GM19099 (cell line): ENCODE data around the gene C20orf96.
A peak's percentile ranks its signal among the peaks of the same experiment; 100 is the strongest.

Experiments used
- POLR2A ChIP-seq: IDR thresholded peaks from 3 replicates; pipeline ENCODE4 v1.6.1; 2011; ENCODE audit warnings: low read depth; ENCODE audit not compliant: insufficient read length; ENCODE audit errors: extremely low read depth

Gene C20orf96

GRCh38 chr20:290084-290831, at the start of gene C20orf96:
C20orf96 (minus strand) TSS chr20:290750; CDS start chr20:290610, 140 bp downstream.
- TF ChIP-seq POLR2A, result no peak

GRCh38 chr20:334578-334977, 44.0 kb upstream of the C20orf96 start:
- no peak for TF ChIP-seq POLR2A

- TF ChIP-seq POLR2A, result no peak
Observed at GRCh38 chr20:330233-331149, 39.9 kb upstream of the C20orf96 start.

GRCh38 chr20:329851-330232, 39.3 kb upstream of the C20orf96 start:
- no peak for TF ChIP-seq POLR2A

- TF ChIP-seq POLR2A, result no peak
Observed at GRCh38 chr20:328975-329695, 38.6 kb upstream of the C20orf96 start.

- no peak for TF ChIP-seq POLR2A
Observed at GRCh38 chr20:328027-328974, 37.8 kb upstream of the C20orf96 start.

- peak; percentile 40 for TF ChIP-seq POLR2A
Observed at GRCh38 chr20:327186-328026, 36.9 kb upstream of the C20orf96 start.

GRCh38 chr20:326645-327185, 36.2 kb upstream of the C20orf96 start:
- TF ChIP-seq POLR2A, result no peak

GRCh38 chr20:325889-326644, 35.5 kb upstream of the C20orf96 start:
- no peak for TF ChIP-seq POLR2A

- peak; percentile 72 for TF ChIP-seq POLR2A
Observed at GRCh38 chr20:325045-325888, 34.7 kb upstream of the C20orf96 start, which contains the start of gene SOX12. SOX12 (plus strand) TSS chr20:325552; CDS start chr20:325925, 373 bp downstream.
